Cardiac muscle cell (in vitro differentiated cells and primary cell): ENCODE measurements around the gene GAS7. TPM values are rescaled to one million over a fixed set of nuclear protein-coding genes. Genes with fewer than 3 reads are reported as not detected.

Experiments used
- DNase-seq, 2 donors: peaks; one replicate each; pipeline versions ENCODE4 v3.0.0 to v3.0.0-alpha.2; 2010 to 2017; ENCODE audit warnings: low read depth in 1 of 2, low spot score in 1 of 2
- H3K27ac ChIP-seq: fragments of 200-600 bp; sonication (generic); 2 replicates; pipeline ENCODE4 v1.5.1; 2016
- H3K27me3 ChIP-seq: fragments of 200-600 bp; sonication (generic); 2 replicates; pipeline ENCODE4 v1.6.0; 2016; ENCODE audit warnings: control low read depth
- H3K36me3 ChIP-seq: fragments of 200-600 bp; sonication (generic); 2 replicates; pipeline ENCODE4 v1.5.1; 2016; ENCODE audit warnings: control low read depth
- H3K4me1 ChIP-seq: fragments of 200-600 bp; sonication (generic); 2 replicates; pipeline ENCODE4 v1.8.1; 2017; ENCODE audit warnings: low read depth, mild to moderate bottlenecking, mixed run types
- H3K4me3 ChIP-seq: fragments of 200-600 bp; sonication (generic); 2 replicates; pipeline ENCODE4 v1.5.1; 2016; ENCODE audit warnings: mild to moderate bottlenecking
- H3K9me3 ChIP-seq: fragments of 200-600 bp; sonication (generic); 2 replicates; pipeline ENCODE4 v1.5.1; 2017; ENCODE audit warnings: low read depth, mild to moderate bottlenecking, control low read depth
- CTCF ChIP-seq: IDR thresholded peaks from 2 replicates; pipeline ENCODE4 v1.5.1; 2012; ENCODE audit warnings: low read depth, mild to moderate bottlenecking, low read length
- polyA plus RNA-seq: library from polyadenylated mRNA; unstranded; fragments of >200 nt; fragmentation: Nextera tagmentation; extraction: Ambion mirVana; gene quantifications from 2 replicates; pipeline ENCODE4 v1.2.1, GENCODE V29; 2016
- total RNA-seq: library from RNA; depleted of rRNA; stranded (reverse); fragments of >200 nt; gene quantifications from 2 replicates; pipeline ENCODE4 v1.2.3, GENCODE V29; 2016

Gene GAS7
- total and polyA plus RNA-seq, 2 experiments from 2014 or later, result 6.1 to 13.5 TPM

- no peaks in the 10 kb centered on the region for H3K9me3 ChIP-seq
- H3K27me3 ChIP-seq, result no peaks in the 10 kb centered on the region
- H3K27ac ChIP-seq, result no peak overlapping the region
- peaks cover 6% of the 10 kb centered on the region for H3K4me1 ChIP-seq
- DNase-seq, result no peak
- H3K36me3 ChIP-seq, result no peaks in the 10 kb centered on the region
- no peak for TF ChIP-seq CTCF
- no peak overlapping the region for H3K4me3 ChIP-seq
These were observed 284.9 kb downstream of the GAS7 start for GRCh38 chr17:9913476-9913875.

GRCh38 chr17:9912121-9913099 lies 286.0 kb downstream of the GAS7 start:
- Histone ChIP-seq H3K36me3 (no peaks in the 10 kb centered on the region), H3K4me3 (no peak overlapping the region), H3K27ac (no peak overlapping the region), H3K4me1 (no peaks in the 10 kb centered on the region), H3K27me3 (no peaks in the 10 kb centered on the region), H3K9me3 (no peaks in the 10 kb centered on the region)
- TF ChIP-seq CTCF, result no peak
- no peak for DNase-seq

GRCh38 chr17:9911089-9911488 lies 287.3 kb downstream of the GAS7 start:
- TF ChIP-seq CTCF, result no peak
- Histone ChIP-seq H3K36me3 (no peaks in the 10 kb centered on the region), H3K27me3 (no peaks in the 10 kb centered on the region), H3K9me3 (no peaks in the 10 kb centered on the region), H3K27ac (no peak overlapping the region), H3K4me3 (no peak overlapping the region), H3K4me1 (no peaks in the 10 kb centered on the region)
- no peak for DNase-seq

- no peaks in the 10 kb centered on the region for H3K36me3 ChIP-seq
- H3K4me1 ChIP-seq, result no peaks in the 10 kb centered on the region
- TF ChIP-seq CTCF, result no peak
- H3K4me3 ChIP-seq, result no peak overlapping the region
- DNase-seq, result no peak
- H3K27me3 ChIP-seq, result no peaks in the 10 kb centered on the region
- H3K9me3 ChIP-seq, result no peaks in the 10 kb centered on the region
- no peak overlapping the region for H3K27ac ChIP-seq
These were observed 289.8 kb downstream of the GAS7 start for GRCh38 chr17:9908649-9909042.

- Histone ChIP-seq H3K36me3 (no peaks in the 10 kb centered on the region), H3K9me3 (no peaks in the 10 kb centered on the region), H3K4me1 (no peaks in the 10 kb centered on the region), H3K27ac (no peak overlapping the region), H3K27me3 (no peaks in the 10 kb centered on the region), H3K4me3 (no peak overlapping the region)
- DNase-seq, result no peak
- no peak for TF ChIP-seq CTCF
These were observed 290.3 kb downstream of the GAS7 start for GRCh38 chr17:9907883-9908648.
